ENCODE measurements around the gene DOCK2. TPM values are rescaled to one million over a fixed set of nuclear protein-coding genes. Genes with fewer than 3 reads are reported as not detected.
"Not testable (repeated sequence)": the region's sequence is repeated elsewhere in the genome, so short reads cannot be mapped to it uniquely, and the experiment has no call there.

The DOCK2 gene
- total RNA-seq, 1 donor from 2014 or later = 214 TPM

DNA sequence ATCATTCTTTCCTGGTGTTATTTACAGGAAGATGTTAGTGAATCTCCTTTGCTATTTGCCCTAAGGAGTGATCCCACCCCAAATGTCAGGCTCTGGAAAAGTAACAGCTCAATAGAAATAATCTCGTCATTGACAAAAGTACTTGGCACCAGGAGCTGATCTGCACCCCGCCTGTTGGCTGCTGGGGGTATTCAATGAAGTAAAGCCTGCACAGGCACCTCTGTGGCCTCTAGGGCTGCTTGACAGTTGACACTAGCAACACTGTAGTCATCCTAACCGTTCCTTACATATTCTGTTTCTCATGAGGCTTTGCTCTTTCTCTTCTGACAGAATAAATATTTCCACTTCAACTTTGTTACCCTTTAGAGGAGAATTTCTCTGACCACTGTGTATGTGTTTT lies 103.4 kb downstream of the DOCK2 start:
- Mint-ChIP-seq H3K4me1 (ENCODE audit: low read depth) (peaks cover 27% of the 10 kb centered on the region), H3K36me3 (ENCODE audit: low read depth) (peaks cover 48% of the 10 kb centered on the region), H3K9me3 (no peaks in the 10 kb centered on the region), H3K27ac (no peak overlapping the region), H3K4me3 (no peak overlapping the region), H3K27me3 (ENCODE audit: insufficient read depth) (no peaks in the 10 kb centered on the region)
- no peak for DNase-seq (ENCODE audit: low spot score)
- intact Hi-C loops (cut with micrococcal nuclease) = no loop called here

GRCh38 chr5:169742771-169743296 lies 105.8 kb downstream of the DOCK2 start:
- no peak for DNase-seq (ENCODE audit: low spot score)
- Mint-ChIP-seq H3K27ac (no peak overlapping the region), H3K9me3 (no peaks in the 10 kb centered on the region), H3K27me3 (ENCODE audit: insufficient read depth) (no peaks in the 10 kb centered on the region), H3K4me3 (no peak overlapping the region), H3K36me3 (ENCODE audit: low read depth) (peaks cover 44% of the 10 kb centered on the region), H3K4me1 (ENCODE audit: low read depth) (peaks cover 30% of the 10 kb centered on the region)
- intact Hi-C loops (cut with micrococcal nuclease) = no loop called here

GRCh38 chr5:169744336-169744735 lies 107.3 kb downstream of the DOCK2 start:
- H3K4me3 Mint-ChIP-seq = no peak overlapping the region
- H3K27ac Mint-ChIP-seq = no peak overlapping the region
- peaks cover 30% of the 10 kb centered on the region for H3K4me1 Mint-ChIP-seq (ENCODE audit: low read depth)
- intact Hi-C loops (cut with micrococcal nuclease) = no loop called here
- peaks cover 45% of the 10 kb centered on the region for H3K36me3 Mint-ChIP-seq (ENCODE audit: low read depth)
- no peaks in the 10 kb centered on the region for H3K9me3 Mint-ChIP-seq
- no peaks in the 10 kb centered on the region for H3K27me3 Mint-ChIP-seq (ENCODE audit: insufficient read depth)
- DNase-seq (ENCODE audit: low spot score) = no peak

- Mint-ChIP-seq H3K27me3 (ENCODE audit: insufficient read depth) (no peaks in the 10 kb centered on the region), H3K9me3 (no peaks in the 10 kb centered on the region), H3K4me3 (no peak overlapping the region), H3K4me1 (ENCODE audit: low read depth) (peaks cover 30% of the 10 kb centered on the region), H3K36me3 (ENCODE audit: low read depth) (peaks cover 50% of the 10 kb centered on the region), H3K27ac (peak overlapping the region; percentile 73)
- DNase-seq (ENCODE audit: low spot score) = no peak
- intact Hi-C loops (cut with micrococcal nuclease) = no loop called here
Observed at GRCh38 chr5:169745441-169746146, 108.5 kb downstream of the DOCK2 start.

DNA sequence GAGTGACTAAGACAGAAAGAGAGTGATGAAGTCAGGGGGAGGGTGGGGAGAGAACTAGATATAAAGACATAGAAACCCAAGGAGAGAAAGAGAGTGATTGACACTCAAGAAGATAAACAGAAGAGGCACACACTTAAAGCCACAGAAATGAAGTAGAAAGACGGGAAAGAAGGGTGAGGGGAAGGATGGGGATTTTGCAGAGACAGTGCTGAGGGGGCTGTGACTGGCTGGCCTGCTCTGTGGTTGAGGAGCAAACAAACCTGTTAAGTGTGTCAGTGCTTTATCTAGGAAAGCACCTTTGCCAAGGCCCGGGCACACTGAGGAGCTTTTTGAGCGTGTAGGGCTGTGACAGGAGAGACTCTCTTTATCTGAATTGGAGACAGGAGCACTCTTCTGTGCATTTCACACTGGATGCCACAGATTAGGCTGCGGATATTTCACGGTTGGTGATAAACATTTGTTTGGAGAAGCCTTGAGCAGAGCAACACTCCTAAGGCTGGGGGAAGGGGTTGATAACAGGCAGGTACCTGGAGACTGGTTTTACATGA lies 109.1 kb downstream of the DOCK2 start:
- Mint-ChIP-seq H3K27me3 (ENCODE audit: insufficient read depth) (no peaks in the 10 kb centered on the region), H3K9me3 (no peaks in the 10 kb centered on the region), H3K36me3 (ENCODE audit: low read depth) (peaks cover 53% of the 10 kb centered on the region), H3K4me1 (ENCODE audit: low read depth) (peaks cover 37% of the 10 kb centered on the region), H3K4me3 (no peak overlapping the region), H3K27ac (peak overlapping the region; percentile 73)
- intact Hi-C loops (cut with micrococcal nuclease) = no loop called here
- no peak for DNase-seq (ENCODE audit: low spot score)

- no peak for DNase-seq (ENCODE audit: low spot score)
- intact Hi-C loops (cut with micrococcal nuclease) = no loop called here
- peaks cover 55% of the 10 kb centered on the region for H3K36me3 Mint-ChIP-seq (ENCODE audit: low read depth)
- peaks cover 44% of the 10 kb centered on the region for H3K4me1 Mint-ChIP-seq (ENCODE audit: low read depth)
- H3K27me3 Mint-ChIP-seq (ENCODE audit: insufficient read depth) = no peaks in the 10 kb centered on the region
- no peak overlapping the region for H3K27ac Mint-ChIP-seq
- no peaks in the 10 kb centered on the region for H3K9me3 Mint-ChIP-seq
- no peak overlapping the region for H3K4me3 Mint-ChIP-seq
Observed at GRCh38 chr5:169748174-169748573, 111.1 kb downstream of the DOCK2 start.

GRCh38 chr5:169749295-169749694 lies 112.2 kb downstream of the DOCK2 start:
- Mint-ChIP-seq H3K4me1 (ENCODE audit: low read depth) (peaks cover 47% of the 10 kb centered on the region), H3K4me3 (no peak overlapping the region), H3K9me3 (no peaks in the 10 kb centered on the region), H3K36me3 (ENCODE audit: low read depth) (peaks cover 53% of the 10 kb centered on the region), H3K27ac (no peak overlapping the region), H3K27me3 (ENCODE audit: insufficient read depth) (no peaks in the 10 kb centered on the region)
- intact Hi-C loops (cut with micrococcal nuclease) = no loop called here
- no peak for DNase-seq (ENCODE audit: low spot score)

GRCh38 chr5:169751490-169751889 lies 114.4 kb downstream of the DOCK2 start:
- intact Hi-C loops (cut with micrococcal nuclease) = no loop called here
- DNase-seq (ENCODE audit: low spot score) = no peak
- peaks cover 43% of the 10 kb centered on the region for H3K36me3 Mint-ChIP-seq (ENCODE audit: low read depth)
- H3K4me3 Mint-ChIP-seq = no peak overlapping the region
- peak overlapping the region; percentile 23 for H3K27ac Mint-ChIP-seq
- H3K4me1 Mint-ChIP-seq (ENCODE audit: low read depth) = peaks cover 26% of the 10 kb centered on the region
- H3K27me3 Mint-ChIP-seq (ENCODE audit: insufficient read depth) = no peaks in the 10 kb centered on the region
- H3K9me3 Mint-ChIP-seq = no peaks in the 10 kb centered on the region

DNA sequence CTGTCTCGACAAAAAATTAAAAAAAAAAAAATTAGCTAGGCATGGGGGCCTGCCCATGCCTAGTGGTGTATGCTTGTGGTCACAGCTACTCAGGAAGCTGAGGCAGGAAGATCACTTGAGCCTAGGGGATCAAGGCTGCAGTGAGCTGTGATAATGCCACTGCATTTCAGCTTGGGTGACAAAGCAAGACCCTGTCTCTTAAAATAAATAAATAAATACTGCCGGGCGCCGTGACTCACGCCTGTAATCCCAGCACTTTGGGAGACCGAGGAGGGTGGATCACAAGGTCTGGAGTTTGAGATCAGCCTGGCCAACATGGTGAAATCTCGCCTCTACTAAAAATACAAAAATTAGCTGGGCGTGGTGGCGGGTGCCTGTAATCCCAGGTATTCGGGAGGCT lies 115.5 kb downstream of the DOCK2 start:
- DNase-seq (ENCODE audit: low spot score); H3K9me3 Mint-ChIP-seq; H3K27ac Mint-ChIP-seq; intact Hi-C loops (cut with micrococcal nuclease); H3K4me3 Mint-ChIP-seq; H3K27me3 Mint-ChIP-seq (ENCODE audit: insufficient read depth): not testable (repeated sequence)
- Mint-ChIP-seq H3K36me3 (ENCODE audit: low read depth) (peaks cover 35% of the 10 kb centered on the region), H3K4me1 (ENCODE audit: low read depth) (peaks cover 22% of the 10 kb centered on the region)

DNA sequence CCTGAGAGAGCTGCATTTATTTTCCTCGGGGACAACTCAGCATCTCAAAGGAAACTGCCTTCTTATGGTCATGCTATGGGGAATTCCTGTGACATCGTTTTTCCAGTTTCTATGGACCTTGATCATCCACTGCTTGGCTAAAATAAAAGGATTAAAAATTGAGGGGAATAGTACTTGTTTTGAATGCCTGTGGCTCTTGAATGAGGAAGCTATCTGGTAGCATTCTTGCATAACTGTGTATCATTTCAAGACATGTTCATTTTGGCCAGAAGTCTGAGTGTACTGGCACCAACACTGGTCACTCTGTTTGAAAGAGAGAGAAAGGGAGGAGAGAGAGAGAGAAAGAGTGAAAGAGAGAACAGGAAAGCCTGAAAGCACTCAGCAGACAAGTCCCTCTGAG lies 116.7 kb downstream of the DOCK2 start:
- no peak for DNase-seq (ENCODE audit: low spot score)
- no peaks in the 10 kb centered on the region for H3K9me3 Mint-ChIP-seq
- peaks cover 22% of the 10 kb centered on the region for H3K4me1 Mint-ChIP-seq (ENCODE audit: low read depth)
- no peak overlapping the region for H3K27ac Mint-ChIP-seq
- H3K4me3 Mint-ChIP-seq = no peak overlapping the region
- no peaks in the 10 kb centered on the region for H3K27me3 Mint-ChIP-seq (ENCODE audit: insufficient read depth)
- intact Hi-C loops (cut with micrococcal nuclease) = no loop called here
- peaks cover 39% of the 10 kb centered on the region for H3K36me3 Mint-ChIP-seq (ENCODE audit: low read depth)

DNA sequence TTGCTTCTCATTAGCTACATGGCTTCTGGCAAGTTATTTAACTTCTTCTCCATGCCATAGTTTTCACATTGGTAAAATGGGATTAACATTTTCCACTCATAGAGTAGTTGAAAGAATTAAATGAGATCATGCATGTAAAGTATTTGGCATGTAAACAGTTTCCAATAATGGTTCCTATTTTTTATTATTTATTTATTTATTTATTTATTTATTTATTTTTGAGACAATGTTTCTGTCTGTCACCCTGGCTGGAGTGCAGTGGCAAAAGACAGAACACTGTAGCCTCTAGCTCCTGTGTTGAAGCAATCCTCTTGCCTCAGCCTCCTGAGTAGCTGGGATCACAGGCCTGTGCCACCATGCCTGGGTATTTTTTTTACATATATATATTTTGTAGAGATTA lies 117.7 kb downstream of the DOCK2 start:
- Mint-ChIP-seq H3K4me1 (ENCODE audit: low read depth) (peaks cover 22% of the 10 kb centered on the region), H3K27me3 (ENCODE audit: insufficient read depth) (no peaks in the 10 kb centered on the region), H3K9me3 (no peaks in the 10 kb centered on the region), H3K27ac (no peak overlapping the region), H3K4me3 (no peak overlapping the region), H3K36me3 (ENCODE audit: low read depth) (peaks cover 36% of the 10 kb centered on the region)
- intact Hi-C loops (cut with micrococcal nuclease) = no loop called here
- DNase-seq (ENCODE audit: low spot score) = no peak

- Mint-ChIP-seq H3K9me3 (no peaks in the 10 kb centered on the region), H3K36me3 (ENCODE audit: low read depth) (peaks cover 31% of the 10 kb centered on the region), H3K4me3 (no peak overlapping the region), H3K4me1 (ENCODE audit: low read depth) (peaks cover 15% of the 10 kb centered on the region), H3K27me3 (ENCODE audit: insufficient read depth) (no peaks in the 10 kb centered on the region), H3K27ac (no peak overlapping the region)
- intact Hi-C loops (cut with micrococcal nuclease) = no loop called here
- no peak for DNase-seq (ENCODE audit: low spot score)
Observed at GRCh38 chr5:169756071-169756765, 119.1 kb downstream of the DOCK2 start.

- peaks cover 7% of the 10 kb centered on the region for H3K4me1 Mint-ChIP-seq (ENCODE audit: low read depth)
- intact Hi-C loops (cut with micrococcal nuclease) = no loop called here
- H3K27ac Mint-ChIP-seq = no peak overlapping the region
- no peaks in the 10 kb centered on the region for H3K9me3 Mint-ChIP-seq
- peaks cover 26% of the 10 kb centered on the region for H3K36me3 Mint-ChIP-seq (ENCODE audit: low read depth)
- no peak overlapping the region for H3K4me3 Mint-ChIP-seq
- no peak for DNase-seq (ENCODE audit: low spot score)
- H3K27me3 Mint-ChIP-seq (ENCODE audit: insufficient read depth) = no peaks in the 10 kb centered on the region
Observed at GRCh38 chr5:169757016-169757415, 119.9 kb downstream of the DOCK2 start.
